GM23338 (cell line): Measurements from ENCODE around the gene SPHKAP. TPM values are rescaled to one million over a fixed set of nuclear protein-coding genes. Genes with fewer than 3 reads are reported as not detected.
A peak's percentile ranks its signal among the peaks of the same experiment; 100 is the strongest.

Experiments used
- ATAC-seq: fragments of 200-7000 bp; cut with Tn5 transposase; 3 replicates; pipeline ENCODE4 v1.9.1; 2020
- DNase-seq: peaks from one replicate; pipeline ENCODE4 v3.0.0-alpha.2; 2015; ENCODE audit warnings: low spot score
- H2AFZ ChIP-seq: fragments of 200-600 bp; sonication (generic); 2 replicates; pipeline ENCODE4 v1.8.0; 2016; ENCODE audit warnings: antibody characterized with exemption, mild to moderate bottlenecking, moderate library complexity
- H3F3A ChIP-seq: fragments of 200-600 bp; sonication (generic); replicated peaks from 2 replicates; pipeline ENCODE4 v1.8.0; 2017; ENCODE audit warnings: antibody characterized with exemption, mixed run types, low read depth
- H3K27ac ChIP-seq: fragments of 200-600 bp; sonication (generic); 2 replicates; pipeline ENCODE4 v1.6.1; 2016; ENCODE audit warnings: low read depth
- H3K27me3 ChIP-seq: fragments of 200-600 bp; sonication (generic); 2 replicates; pipeline ENCODE4 v1.8.0; 2016; ENCODE audit warnings: mild to moderate bottlenecking, mixed run types, moderate library complexity; ENCODE audit not compliant: insufficient read depth
- H3K36me3 ChIP-seq: fragments of 200-600 bp; sonication (generic); 2 replicates; pipeline ENCODE4 v1.8.0; 2016; ENCODE audit warnings: mild to moderate bottlenecking; ENCODE audit not compliant: insufficient read depth
- H3K4me1 ChIP-seq: fragments of 200-600 bp; sonication (generic); 2 replicates; pipeline ENCODE4 v1.8.0; 2016; ENCODE audit warnings: mild to moderate bottlenecking, moderate library complexity; ENCODE audit not compliant: insufficient read depth
- H3K4me2 ChIP-seq: fragments of 200-600 bp; sonication (generic); 2 replicates; pipeline ENCODE4 v1.7.1; 2017; ENCODE audit warnings: mixed run types
- H3K4me3 ChIP-seq: fragments of 200-600 bp; sonication (generic); 2 replicates; pipeline ENCODE4 v1.6.1; 2016; ENCODE audit warnings: mixed run types
- H3K79me2 ChIP-seq: fragments of 200-600 bp; sonication (generic); replicated peaks from 2 replicates; pipeline ENCODE4 v1.8.0; 2017; ENCODE audit warnings: mild to moderate bottlenecking; ENCODE audit not compliant: insufficient read depth
- H3K9me2 ChIP-seq: fragments of 200-600 bp; sonication (generic); 2 replicates; pipeline ENCODE4 v1.8.0; 2017; ENCODE audit not compliant: insufficient read depth
- H4K20me1 ChIP-seq: fragments of 200-600 bp; sonication (generic); replicated peaks from 2 replicates; pipeline ENCODE4 v1.8.0; 2017; ENCODE audit warnings: mild to moderate bottlenecking; ENCODE audit not compliant: insufficient read depth
- H3K27ac Mint-ChIP-seq: 2 replicates; pipeline ENCODE4 v1.8.0; 2020; ENCODE audit warnings: inconsistent platforms, mild to moderate bottlenecking, moderate library complexity, mixed read lengths
- H3K27me3 Mint-ChIP-seq: 3 replicates; pipeline ENCODE4 v1.8.0; 2022; ENCODE audit warnings: low read depth, mild to moderate bottlenecking, moderate library complexity, mixed read lengths, inconsistent platforms; ENCODE audit not compliant: insufficient read depth, poor library complexity
- H3K36me3 Mint-ChIP-seq: 3 replicates; pipeline ENCODE4 v1.8.0; 2021; ENCODE audit warnings: low read depth, mild to moderate bottlenecking, inconsistent platforms, moderate library complexity, mixed read lengths
- H3K4me1 Mint-ChIP-seq: 3 replicates; pipeline ENCODE4 v1.8.0; 2020; ENCODE audit warnings: mild to moderate bottlenecking, inconsistent platforms, mixed read lengths
- H3K4me3 Mint-ChIP-seq: 3 replicates; pipeline ENCODE4 v1.8.0; 2021; ENCODE audit warnings: moderate library complexity, mild to moderate bottlenecking, inconsistent platforms, mixed read lengths
- H3K9me3 Mint-ChIP-seq: 3 replicates; pipeline ENCODE4 v1.8.0; 2020; ENCODE audit warnings: moderate library complexity, mild to moderate bottlenecking, inconsistent platforms, mixed read lengths
- CREB1 ChIP-seq: fragments of 250-450 bp; sonication (Bioruptor Pico); IDR thresholded peaks from 2 replicates; pipeline ENCODE4 v1.5.0; 2020; ENCODE audit warnings: low read depth, mild to moderate bottlenecking, moderate library complexity
- EZH2 ChIP-seq: fragments of 200-600 bp; sonication (generic); IDR thresholded peaks from one replicate; pipeline ENCODE4 v1.8.0; 2017; ENCODE audit warnings: antibody characterized with exemption, mild to moderate bottlenecking, low read depth; ENCODE audit not compliant: unreplicated experiment
- JUNB ChIP-seq: IDR thresholded peaks from one replicate; pipeline ENCODE4 v1.6.1; 2016; ENCODE audit warnings: antibody characterized with exemption; ENCODE audit not compliant: unreplicated experiment
- NANOG ChIP-seq: IDR thresholded peaks from 2 replicates; pipeline ENCODE4 v1.6.1; 2016; ENCODE audit warnings: antibody characterized with exemption, borderline replicate concordance
- STAT1 ChIP-seq: IDR thresholded peaks from one replicate; pipeline ENCODE4 v1.6.1; 2016; ENCODE audit warnings: antibody characterized with exemption; ENCODE audit not compliant: unreplicated experiment
- ZNF331 ChIP-seq: fragments of 250-450 bp; sonication (Bioruptor Pico); IDR thresholded peaks from 2 replicates; pipeline ENCODE4 v1.5.0; 2020; ENCODE audit warnings: low read depth, mild to moderate bottlenecking, moderate library complexity
- polyA plus RNA-seq: library from polyadenylated mRNA; unstranded; fragments of >200 nt; fragmentation: Nextera tagmentation; extraction: Ambion mirVana; gene quantifications from 2 replicates; pipeline ENCODE4 v1.2.1, GENCODE V29; 2016
- total RNA-seq: library from RNA; depleted of rRNA; stranded (reverse); fragments of >200 nt; shearing (Covaris generic); gene quantifications from 2 replicates; pipeline ENCODE4 v1.2.3, GENCODE V29; 2014
- TF ChIP-seq, protein P1 (sequence below): fragments of 250-450 bp; sonication (Bioruptor Pico); IDR thresholded peaks from 2 replicates; pipeline ENCODE4 v1.5.0; 2020; ENCODE audit warnings: mild to moderate bottlenecking, moderate library complexity
- TF ChIP-seq, protein P2 (sequence below): IDR thresholded peaks from one replicate; pipeline ENCODE4 v1.6.1; 2018; ENCODE audit warnings: antibody characterized with exemption; ENCODE audit not compliant: unreplicated experiment
- TF ChIP-seq, protein P3 (sequence below): IDR thresholded peaks from 2 replicates; pipeline ENCODE4 v1.6.1; 2016; ENCODE audit warnings: antibody characterized with exemption

The SPHKAP gene
- total and polyA plus RNA-seq, 2 experiments from 2014 or later = 0.10 TPM; not detected in 1

DNA sequence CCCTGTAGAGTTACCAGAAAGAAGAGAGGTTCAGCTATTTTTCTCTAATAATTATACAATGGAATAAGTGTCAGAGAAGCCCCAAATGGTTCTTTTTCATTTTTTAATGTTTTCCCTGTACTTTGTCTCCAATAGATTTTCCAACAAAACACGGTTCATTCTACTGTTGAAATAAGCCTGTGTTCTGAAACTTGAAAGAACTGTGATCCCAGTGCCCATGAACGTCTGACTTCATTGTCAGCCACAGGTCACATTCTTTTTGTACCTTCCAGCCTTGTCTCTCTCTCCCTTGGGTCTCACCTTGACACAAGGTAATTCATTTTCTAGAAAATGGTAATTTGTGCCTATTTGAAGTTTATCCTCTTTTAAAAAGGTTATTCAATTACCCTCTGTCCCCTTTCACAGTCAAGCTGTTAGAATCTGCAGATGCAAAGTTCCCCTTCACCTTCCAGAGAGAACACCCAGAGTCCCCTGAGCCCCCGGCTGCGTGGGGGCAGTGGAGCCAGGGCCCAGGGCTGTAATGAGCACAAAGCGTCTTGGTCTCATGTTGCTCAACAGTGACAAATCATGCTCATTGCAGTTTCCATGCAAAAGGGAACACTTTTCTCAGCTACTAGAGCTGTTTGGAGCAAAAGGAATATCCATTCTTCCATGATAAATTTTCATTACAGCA lies 115.2 kb downstream of the SPHKAP start:
- no peaks in the 10 kb centered on the region for H4K20me1 ChIP-seq
- H3K4me1 Mint-ChIP-seq = peaks cover 6% of the 10 kb centered on the region; the same call in 2 of the 3 replicates
- 0 out of 2 replicates have a peak overlapping the region, but pooled peaks have one; percentile 18 for H2AFZ ChIP-seq
- H3K4me2 ChIP-seq = no peak overlapping the region
- TF ChIP-seq NANOG (no peak), JUNB (no peak), CREB1 (CRISPR knock-in tag) (no peak)
- TF ChIP-seq, protein P1, sequence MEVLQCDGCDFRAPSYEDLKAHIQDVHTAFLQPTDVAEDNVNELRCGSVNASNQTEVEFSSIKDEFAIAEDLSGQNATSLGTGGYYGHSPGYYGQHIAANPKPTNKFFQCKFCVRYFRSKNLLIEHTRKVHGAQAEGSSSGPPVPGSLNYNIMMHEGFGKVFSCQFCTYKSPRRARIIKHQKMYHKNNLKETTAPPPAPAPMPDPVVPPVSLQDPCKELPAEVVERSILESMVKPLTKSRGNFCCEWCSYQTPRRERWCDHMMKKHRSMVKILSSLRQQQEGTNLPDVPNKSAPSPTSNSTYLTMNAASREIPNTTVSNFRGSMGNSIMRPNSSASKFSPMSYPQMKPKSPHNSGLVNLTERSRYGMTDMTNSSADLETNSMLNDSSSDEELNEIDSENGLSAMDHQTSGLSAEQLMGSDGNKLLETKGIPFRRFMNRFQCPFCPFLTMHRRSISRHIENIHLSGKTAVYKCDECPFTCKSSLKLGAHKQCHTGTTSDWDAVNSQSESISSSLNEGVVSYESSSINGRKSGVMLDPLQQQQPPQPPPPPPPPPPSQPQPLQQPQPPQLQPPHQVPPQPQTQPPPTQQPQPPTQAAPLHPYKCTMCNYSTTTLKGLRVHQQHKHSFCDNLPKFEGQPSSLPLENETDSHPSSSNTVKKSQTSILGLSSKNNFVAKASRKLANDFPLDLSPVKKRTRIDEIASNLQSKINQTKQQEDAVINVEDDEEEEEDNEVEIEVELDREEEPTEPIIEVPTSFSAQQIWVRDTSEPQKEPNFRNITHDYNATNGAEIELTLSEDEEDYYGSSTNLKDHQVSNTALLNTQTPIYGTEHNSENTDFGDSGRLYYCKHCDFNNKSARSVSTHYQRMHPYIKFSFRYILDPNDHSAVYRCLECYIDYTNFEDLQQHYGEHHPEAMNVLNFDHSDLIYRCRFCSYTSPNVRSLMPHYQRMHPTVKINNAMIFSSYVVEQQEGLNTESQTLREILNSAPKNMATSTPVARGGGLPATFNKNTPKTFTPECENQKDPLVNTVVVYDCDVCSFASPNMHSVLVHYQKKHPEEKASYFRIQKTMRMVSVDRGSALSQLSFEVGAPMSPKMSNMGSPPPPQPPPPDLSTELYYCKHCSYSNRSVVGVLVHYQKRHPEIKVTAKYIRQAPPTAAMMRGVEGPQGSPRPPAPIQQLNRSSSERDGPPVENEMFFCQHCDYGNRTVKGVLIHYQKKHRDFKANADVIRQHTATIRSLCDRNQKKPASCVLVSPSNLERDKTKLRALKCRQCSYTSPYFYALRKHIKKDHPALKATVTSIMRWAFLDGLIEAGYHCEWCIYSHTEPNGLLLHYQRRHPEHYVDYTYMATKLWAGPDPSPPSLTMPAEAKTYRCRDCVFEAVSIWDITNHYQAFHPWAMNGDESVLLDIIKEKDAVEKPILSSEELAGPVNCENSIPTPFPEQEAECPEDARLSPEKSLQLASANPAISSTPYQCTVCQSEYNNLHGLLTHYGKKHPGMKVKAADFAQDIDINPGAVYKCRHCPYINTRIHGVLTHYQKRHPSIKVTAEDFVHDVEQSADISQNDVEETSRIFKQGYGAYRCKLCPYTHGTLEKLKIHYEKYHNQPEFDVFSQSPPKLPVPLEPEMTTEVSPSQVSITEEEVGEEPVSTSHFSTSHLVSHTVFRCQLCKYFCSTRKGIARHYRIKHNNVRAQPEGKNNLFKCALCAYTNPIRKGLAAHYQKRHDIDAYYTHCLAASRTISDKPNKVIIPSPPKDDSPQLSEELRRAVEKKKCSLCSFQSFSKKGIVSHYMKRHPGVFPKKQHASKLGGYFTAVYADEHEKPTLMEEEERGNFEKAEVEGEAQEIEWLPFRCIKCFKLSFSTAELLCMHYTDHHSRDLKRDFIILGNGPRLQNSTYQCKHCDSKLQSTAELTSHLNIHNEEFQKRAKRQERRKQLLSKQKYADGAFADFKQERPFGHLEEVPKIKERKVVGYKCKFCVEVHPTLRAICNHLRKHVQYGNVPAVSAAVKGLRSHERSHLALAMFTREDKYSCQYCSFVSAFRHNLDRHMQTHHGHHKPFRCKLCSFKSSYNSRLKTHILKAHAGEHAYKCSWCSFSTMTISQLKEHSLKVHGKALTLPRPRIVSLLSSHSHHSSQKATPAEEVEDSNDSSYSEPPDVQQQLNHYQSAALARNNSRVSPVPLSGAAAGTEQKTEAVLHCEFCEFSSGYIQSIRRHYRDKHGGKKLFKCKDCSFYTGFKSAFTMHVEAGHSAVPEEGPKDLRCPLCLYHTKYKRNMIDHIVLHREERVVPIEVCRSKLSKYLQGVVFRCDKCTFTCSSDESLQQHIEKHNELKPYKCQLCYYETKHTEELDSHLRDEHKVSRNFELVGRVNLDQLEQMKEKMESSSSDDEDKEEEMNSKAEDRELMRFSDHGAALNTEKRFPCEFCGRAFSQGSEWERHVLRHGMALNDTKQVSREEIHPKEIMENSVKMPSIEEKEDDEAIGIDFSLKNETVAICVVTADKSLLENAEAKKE (CRISPR knock-in tag) = no peak
- H3F3A ChIP-seq = no peaks in the 10 kb centered on the region
- no peaks in the 10 kb centered on the region for H3K9me3 Mint-ChIP-seq
- ATAC-seq = peak; percentile 54; the same call in 2 of the 3 replicates
- no peaks in the 10 kb centered on the region for H3K36me3 Mint-ChIP-seq
- H3K4me1 ChIP-seq = no peaks in the 10 kb centered on the region
- H3K9me2 ChIP-seq = no peaks in the 10 kb centered on the region
- H3K27me3 ChIP-seq = no peaks in the 10 kb centered on the region
- H3K27me3 Mint-ChIP-seq = no peaks in the 10 kb centered on the region
- DNase-seq = peak; percentile 2
- no peak overlapping the region for H3K4me3 Mint-ChIP-seq
- no peak overlapping the region for H3K4me3 ChIP-seq
- H3K79me2 ChIP-seq = no peaks in the 10 kb centered on the region
- no peak overlapping the region for H3K27ac Mint-ChIP-seq
- H3K27ac ChIP-seq = no peak overlapping the region
- H3K36me3 ChIP-seq = no peaks in the 10 kb centered on the region

DNA sequence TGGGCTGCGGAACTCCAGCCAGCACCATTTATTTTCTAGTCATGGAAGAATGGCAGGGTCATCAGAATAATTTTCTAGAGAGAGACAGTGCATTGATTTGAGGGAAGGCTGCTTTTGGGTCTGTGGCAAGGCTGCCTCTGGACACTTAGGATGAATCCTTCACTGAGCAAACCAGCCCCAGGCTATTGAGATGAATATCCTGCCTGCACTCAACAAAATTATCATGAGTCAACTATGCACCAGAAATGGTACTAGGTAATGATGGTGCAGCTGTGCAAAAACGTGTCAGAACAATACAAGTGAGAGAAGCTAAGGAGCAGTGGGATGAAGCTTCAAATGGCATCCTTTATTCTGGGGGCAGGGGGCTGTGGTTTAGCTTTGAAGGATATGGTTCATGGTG lies 115.8 kb downstream of the SPHKAP start:
- Histone ChIP-seq H3K27ac (no peak overlapping the region), H3K4me1 (no peaks in the 10 kb centered on the region), H3K9me2 (no peaks in the 10 kb centered on the region), H4K20me1 (no peaks in the 10 kb centered on the region), H3K36me3 (no peaks in the 10 kb centered on the region), H2AFZ (no peak overlapping the region), H3K27me3 (no peaks in the 10 kb centered on the region), H3K79me2 (no peaks in the 10 kb centered on the region), H3K4me2 (no peak overlapping the region), H3K4me3 (no peak overlapping the region), H3F3A (no peaks in the 10 kb centered on the region)
- Mint-ChIP-seq H3K27ac (no peak overlapping the region), H3K27me3 (no peaks in the 10 kb centered on the region), H3K4me1 (peaks cover 6% of the 10 kb centered on the region; the same call in 2 of the 3 replicates), H3K9me3 (no peaks in the 10 kb centered on the region), H3K4me3 (no peak overlapping the region), H3K36me3 (no peaks in the 10 kb centered on the region)
- no peak for DNase-seq
- ATAC-seq = no peak
- TF ChIP-seq ZNF331 (CRISPR knock-in tag) (no peak), JUNB (no peak), STAT1 (no peak), EZH2 (no peak)
- TF ChIP-seq, protein P2, sequence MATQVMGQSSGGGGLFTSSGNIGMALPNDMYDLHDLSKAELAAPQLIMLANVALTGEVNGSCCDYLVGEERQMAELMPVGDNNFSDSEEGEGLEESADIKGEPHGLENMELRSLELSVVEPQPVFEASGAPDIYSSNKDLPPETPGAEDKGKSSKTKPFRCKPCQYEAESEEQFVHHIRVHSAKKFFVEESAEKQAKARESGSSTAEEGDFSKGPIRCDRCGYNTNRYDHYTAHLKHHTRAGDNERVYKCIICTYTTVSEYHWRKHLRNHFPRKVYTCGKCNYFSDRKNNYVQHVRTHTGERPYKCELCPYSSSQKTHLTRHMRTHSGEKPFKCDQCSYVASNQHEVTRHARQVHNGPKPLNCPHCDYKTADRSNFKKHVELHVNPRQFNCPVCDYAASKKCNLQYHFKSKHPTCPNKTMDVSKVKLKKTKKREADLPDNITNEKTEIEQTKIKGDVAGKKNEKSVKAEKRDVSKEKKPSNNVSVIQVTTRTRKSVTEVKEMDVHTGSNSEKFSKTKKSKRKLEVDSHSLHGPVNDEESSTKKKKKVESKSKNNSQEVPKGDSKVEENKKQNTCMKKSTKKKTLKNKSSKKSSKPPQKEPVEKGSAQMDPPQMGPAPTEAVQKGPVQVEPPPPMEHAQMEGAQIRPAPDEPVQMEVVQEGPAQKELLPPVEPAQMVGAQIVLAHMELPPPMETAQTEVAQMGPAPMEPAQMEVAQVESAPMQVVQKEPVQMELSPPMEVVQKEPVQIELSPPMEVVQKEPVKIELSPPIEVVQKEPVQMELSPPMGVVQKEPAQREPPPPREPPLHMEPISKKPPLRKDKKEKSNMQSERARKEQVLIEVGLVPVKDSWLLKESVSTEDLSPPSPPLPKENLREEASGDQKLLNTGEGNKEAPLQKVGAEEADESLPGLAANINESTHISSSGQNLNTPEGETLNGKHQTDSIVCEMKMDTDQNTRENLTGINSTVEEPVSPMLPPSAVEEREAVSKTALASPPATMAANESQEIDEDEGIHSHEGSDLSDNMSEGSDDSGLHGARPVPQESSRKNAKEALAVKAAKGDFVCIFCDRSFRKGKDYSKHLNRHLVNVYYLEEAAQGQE = no peak
- TF ChIP-seq, protein P3, sequence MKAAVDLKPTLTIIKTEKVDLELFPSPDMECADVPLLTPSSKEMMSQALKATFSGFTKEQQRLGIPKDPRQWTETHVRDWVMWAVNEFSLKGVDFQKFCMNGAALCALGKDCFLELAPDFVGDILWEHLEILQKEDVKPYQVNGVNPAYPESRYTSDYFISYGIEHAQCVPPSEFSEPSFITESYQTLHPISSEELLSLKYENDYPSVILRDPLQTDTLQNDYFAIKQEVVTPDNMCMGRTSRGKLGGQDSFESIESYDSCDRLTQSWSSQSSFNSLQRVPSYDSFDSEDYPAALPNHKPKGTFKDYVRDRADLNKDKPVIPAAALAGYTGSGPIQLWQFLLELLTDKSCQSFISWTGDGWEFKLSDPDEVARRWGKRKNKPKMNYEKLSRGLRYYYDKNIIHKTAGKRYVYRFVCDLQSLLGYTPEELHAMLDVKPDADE = no peak
